Measurements from ENCODE around the gene NDOR1. TPM values are rescaled to one million over a fixed set of nuclear protein-coding genes. Genes with fewer than 3 reads are reported as not detected.
"Not testable (repeated sequence)": the region's sequence is repeated elsewhere in the genome, so short reads cannot be mapped to it uniquely, and the experiment has no call there.

Gene NDOR1
- total and polyA plus RNA-seq, 2 experiments from 2014 or later, result 7.8 to 12.3 TPM

GRCh38 chr9:137237759-137238726 lies 32.5 kb downstream of the NDOR1 start:
- DNase-seq (ENCODE audit: low spot score), result no peak
- no peak overlapping the region for H2AFZ ChIP-seq
- no peak overlapping the region for H3K4me3 ChIP-seq
- no peaks in the 10 kb centered on the region for H3K36me3 ChIP-seq (replicated peaks; ENCODE audit: insufficient read depth, low read depth)
- H3K4me2 ChIP-seq, result peak overlapping the region; percentile 82
- no peak for TF ChIP-seq EZH2phosphoT487 (IDR thresholded peaks at IDR 0.05; ENCODE audit: low read depth, severe bottlenecking, unreplicated experiment)
- no peak for TF ChIP-seq EZH2 (IDR thresholded peaks at IDR 0.05; ENCODE audit: borderline replicate concordance)
- no peak for TF ChIP-seq CTCF (IDR thresholded peaks at IDR 0.05; ENCODE audit: poor library complexity)
- peaks cover 34% of the 10 kb centered on the region for H3K4me1 ChIP-seq (ENCODE audit: insufficient read depth)
- no peaks in the 10 kb centered on the region for H3K27me3 ChIP-seq
- H3K9me3 ChIP-seq (ENCODE audit: low read depth), result no peaks in the 10 kb centered on the region
- peaks cover 15% of the 10 kb centered on the region for H4K20me1 ChIP-seq (ENCODE audit: insufficient read depth, poor library complexity, severe bottlenecking)
- no peak overlapping the region for H3K27ac ChIP-seq
- no peaks in the 10 kb centered on the region for H3K9me2 ChIP-seq (replicated peaks; ENCODE audit: insufficient read depth)
- H3K79me2 ChIP-seq, result peaks cover 48% of the 10 kb centered on the region
- WGBS (ENCODE audit: low lambda C conversion rate, missing lambda C conversion rate), result 85% methylated on average over 12 of the region's 13 CpGs

- WGBS (ENCODE audit: low lambda C conversion rate, missing lambda C conversion rate), result 49% methylated on average over 27 of the region's 27 CpGs
- H3K79me2 ChIP-seq, result peaks cover 61% of the 10 kb centered on the region
- H3K27me3 ChIP-seq, result not testable (repeated sequence)
These were observed 34.2 kb downstream of the NDOR1 start for GRCh38 chr9:137239541-137240200.

GRCh38 chr9:137240318-137240840 lies 34.9 kb downstream of the NDOR1 start:
- H3K79me2 ChIP-seq, result peaks cover 61% of the 10 kb centered on the region
- peak overlapping the region; percentile 94 for H3K27ac ChIP-seq
- TF ChIP-seq EZH2 (IDR thresholded peaks at IDR 0.05; ENCODE audit: borderline replicate concordance) (no peak), CTCF (IDR thresholded peaks at IDR 0.05; ENCODE audit: poor library complexity) (peak; percentile 21), EZH2phosphoT487 (IDR thresholded peaks at IDR 0.05; ENCODE audit: low read depth, severe bottlenecking, unreplicated experiment) (no peak)
- peaks cover 24% of the 10 kb centered on the region for H4K20me1 ChIP-seq (ENCODE audit: insufficient read depth, poor library complexity, severe bottlenecking)
- peak overlapping the region; percentile 82 for H3K4me3 ChIP-seq
- H3K9me3 ChIP-seq (ENCODE audit: low read depth), result no peaks in the 10 kb centered on the region
- H3K4me1 ChIP-seq (ENCODE audit: insufficient read depth), result peaks cover 34% of the 10 kb centered on the region
- no peaks in the 10 kb centered on the region for H3K36me3 ChIP-seq (replicated peaks; ENCODE audit: insufficient read depth, low read depth)
- peak overlapping the region; percentile 82 for H3K4me2 ChIP-seq
- peak overlapping the region; percentile 33 for H2AFZ ChIP-seq
- 1% methylated on average over 40 of the region's 58 CpGs for WGBS (ENCODE audit: low lambda C conversion rate, missing lambda C conversion rate)
- no peaks in the 10 kb centered on the region for H3K9me2 ChIP-seq (replicated peaks; ENCODE audit: insufficient read depth)
- H3K27me3 ChIP-seq, result no peaks in the 10 kb centered on the region
- peak; percentile 91 for DNase-seq (ENCODE audit: low spot score)

More at GRCh38 chr9:137239541-137240200, 34.2 kb downstream of the NDOR1 start:
- H3K4me3 ChIP-seq, result peak overlapping the region; percentile 82
- H3K36me3 ChIP-seq (replicated peaks; ENCODE audit: insufficient read depth, low read depth); DNase-seq (ENCODE audit: low spot score); H3K9me2 ChIP-seq (replicated peaks; ENCODE audit: insufficient read depth); H3K9me3 ChIP-seq (ENCODE audit: low read depth): not testable (repeated sequence)
- H3K4me1 ChIP-seq (ENCODE audit: insufficient read depth), result peaks cover 34% of the 10 kb centered on the region
- peak overlapping the region; percentile 33 for H2AFZ ChIP-seq
- peak overlapping the region; percentile 94 for H3K27ac ChIP-seq
- peaks cover 24% of the 10 kb centered on the region for H4K20me1 ChIP-seq (ENCODE audit: insufficient read depth, poor library complexity, severe bottlenecking)
- peak overlapping the region; percentile 82 for H3K4me2 ChIP-seq

All from hepatocyte (in vitro differentiated cells).